Loucy (cell line): Measurements from ENCODE around the gene FYN.

ENCODE experiments used
- H2AFZ ChIP-seq: fragments of 200-600 bp; sonication (generic); 2 replicates; pipeline ENCODE4 v1.6.0; 2016; ENCODE audit warnings: antibody characterized with exemption, mild to moderate bottlenecking, low read length, moderate library complexity
- H3F3A ChIP-seq: fragments of 200-600 bp; 2 replicates; pipeline ENCODE4 v1.6.0; 2016; ENCODE audit warnings: antibody characterized with exemption, low read depth, mild to moderate bottlenecking
- H3K27me3 ChIP-seq: fragments of 200-600 bp; sonication (generic); 2 replicates; pipeline ENCODE4 v1.6.1; 2014; ENCODE audit warnings: low read length, mild to moderate bottlenecking; ENCODE audit not compliant: insufficient read depth, poor library complexity, severe bottlenecking
- H3K36me3 ChIP-seq: fragments of 200-600 bp; sonication (generic); 2 replicates; pipeline ENCODE4 v1.6.1; 2016; ENCODE audit warnings: low read length; ENCODE audit not compliant: insufficient read depth
- H3K4me1 ChIP-seq: fragments of 200-600 bp; sonication (generic); 2 replicates; pipeline ENCODE4 v1.5.1; 2014; ENCODE audit warnings: low read length, mild to moderate bottlenecking; ENCODE audit not compliant: insufficient read depth, poor library complexity, severe bottlenecking
- H3K4me2 ChIP-seq: fragments of 200-600 bp; sonication (generic); 2 replicates; pipeline ENCODE4 v1.6.0; 2014; ENCODE audit warnings: antibody characterized with exemption, low read length, low read depth, mild to moderate bottlenecking; ENCODE audit not compliant: poor library complexity, severe bottlenecking
- H3K4me3 ChIP-seq: fragments of 200-600 bp; sonication (generic); 2 replicates; pipeline ENCODE4 v1.5.1; 2014; ENCODE audit warnings: low read length, mild to moderate bottlenecking, mixed read lengths; ENCODE audit not compliant: poor library complexity, severe bottlenecking
- H3K79me2 ChIP-seq: fragments of 200-600 bp; sonication (generic); 2 replicates; pipeline ENCODE4 v1.6.1; 2014; ENCODE audit warnings: low read length; ENCODE audit not compliant: insufficient read depth
- H3K9ac ChIP-seq: fragments of 200-600 bp; sonication (generic); 2 replicates; pipeline ENCODE4 v1.6.0; 2014; ENCODE audit warnings: mild to moderate bottlenecking, low read depth, low read length, moderate library complexity; ENCODE audit not compliant: poor library complexity, severe bottlenecking
- H3K9me2 ChIP-seq: fragments of 200-600 bp; sonication (generic); replicated peaks from 2 replicates; pipeline ENCODE4 v1.6.1; 2016; ENCODE audit warnings: low read depth, low read length, mixed read lengths
- H3K9me3 ChIP-seq: fragments of 200-600 bp; sonication (generic); 2 replicates; pipeline ENCODE4 v1.6.1; 2014; ENCODE audit warnings: mild to moderate bottlenecking, antibody characterized with exemption, low read length, low read depth; ENCODE audit not compliant: insufficient read depth
- H4K20me1 ChIP-seq: fragments of 200-600 bp; sonication (generic); 2 replicates; pipeline ENCODE4 v1.6.0; 2014; ENCODE audit warnings: antibody characterized with exemption, low read length, mild to moderate bottlenecking; ENCODE audit not compliant: insufficient read depth, poor library complexity, severe bottlenecking
- EZH2phosphoT487 ChIP-seq: fragments of 200-600 bp; IDR thresholded peaks from 2 replicates; pipeline ENCODE4 v1.6.1; 2018; ENCODE audit warnings: antibody characterized with exemption, mild to moderate bottlenecking, moderate library complexity, borderline replicate concordance
- TF ChIP-seq, protein P1 (sequence below): fragments of 200-600 bp; sonication (generic); conservative IDR thresholded peaks from 2 replicates; pipeline ENCODE4 v1.5.1; 2014; ENCODE audit warnings: mild to moderate bottlenecking, antibody characterized with exemption, low read length

The FYN gene

DNA sequence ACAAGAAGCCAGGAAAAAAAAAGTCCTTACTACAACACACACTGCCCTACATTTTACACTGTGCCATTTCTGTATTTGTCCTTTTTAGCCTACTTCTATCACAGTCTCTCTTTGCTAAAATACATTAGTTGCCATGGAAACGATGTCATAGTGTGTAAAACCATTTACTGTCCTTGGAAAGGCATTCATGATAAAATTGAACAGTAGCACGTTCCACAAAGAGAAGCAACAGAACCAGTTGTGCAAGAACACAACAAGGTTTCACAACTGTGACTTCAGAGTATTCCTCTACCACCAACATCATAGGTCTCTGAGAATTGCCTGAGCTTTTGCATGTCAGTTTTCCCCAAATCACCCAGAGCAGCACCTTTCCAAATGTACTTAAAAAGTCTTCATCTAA lies 20.5 kb downstream of the FYN start:
- H3K36me3 ChIP-seq: peaks cover 6% of the 10 kb centered on the region; the same call in 1 of the 2 replicates
- H3K9me2 ChIP-seq: no peaks in the 10 kb centered on the region
- no peaks in the 10 kb centered on the region for H3K9me3 ChIP-seq
- peaks cover 32% of the 10 kb centered on the region for H3K4me1 ChIP-seq
- H3K9ac ChIP-seq: no peak overlapping the region
- peaks cover 25% of the 10 kb centered on the region for H4K20me1 ChIP-seq
- H3K4me2 ChIP-seq: no peak overlapping the region
- no peak overlapping the region for H2AFZ ChIP-seq
- H3K79me2 ChIP-seq: peaks cover 96% of the 10 kb centered on the region
- TF ChIP-seq, protein P1, sequence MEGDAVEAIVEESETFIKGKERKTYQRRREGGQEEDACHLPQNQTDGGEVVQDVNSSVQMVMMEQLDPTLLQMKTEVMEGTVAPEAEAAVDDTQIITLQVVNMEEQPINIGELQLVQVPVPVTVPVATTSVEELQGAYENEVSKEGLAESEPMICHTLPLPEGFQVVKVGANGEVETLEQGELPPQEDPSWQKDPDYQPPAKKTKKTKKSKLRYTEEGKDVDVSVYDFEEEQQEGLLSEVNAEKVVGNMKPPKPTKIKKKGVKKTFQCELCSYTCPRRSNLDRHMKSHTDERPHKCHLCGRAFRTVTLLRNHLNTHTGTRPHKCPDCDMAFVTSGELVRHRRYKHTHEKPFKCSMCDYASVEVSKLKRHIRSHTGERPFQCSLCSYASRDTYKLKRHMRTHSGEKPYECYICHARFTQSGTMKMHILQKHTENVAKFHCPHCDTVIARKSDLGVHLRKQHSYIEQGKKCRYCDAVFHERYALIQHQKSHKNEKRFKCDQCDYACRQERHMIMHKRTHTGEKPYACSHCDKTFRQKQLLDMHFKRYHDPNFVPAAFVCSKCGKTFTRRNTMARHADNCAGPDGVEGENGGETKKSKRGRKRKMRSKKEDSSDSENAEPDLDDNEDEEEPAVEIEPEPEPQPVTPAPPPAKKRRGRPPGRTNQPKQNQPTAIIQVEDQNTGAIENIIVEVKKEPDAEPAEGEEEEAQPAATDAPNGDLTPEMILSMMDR: no peak
- no peak for TF ChIP-seq EZH2phosphoT487
- no peaks in the 10 kb centered on the region for H3K27me3 ChIP-seq
- H3F3A ChIP-seq: no peaks in the 10 kb centered on the region
- H3K4me3 ChIP-seq: no peak overlapping the region

DNA sequence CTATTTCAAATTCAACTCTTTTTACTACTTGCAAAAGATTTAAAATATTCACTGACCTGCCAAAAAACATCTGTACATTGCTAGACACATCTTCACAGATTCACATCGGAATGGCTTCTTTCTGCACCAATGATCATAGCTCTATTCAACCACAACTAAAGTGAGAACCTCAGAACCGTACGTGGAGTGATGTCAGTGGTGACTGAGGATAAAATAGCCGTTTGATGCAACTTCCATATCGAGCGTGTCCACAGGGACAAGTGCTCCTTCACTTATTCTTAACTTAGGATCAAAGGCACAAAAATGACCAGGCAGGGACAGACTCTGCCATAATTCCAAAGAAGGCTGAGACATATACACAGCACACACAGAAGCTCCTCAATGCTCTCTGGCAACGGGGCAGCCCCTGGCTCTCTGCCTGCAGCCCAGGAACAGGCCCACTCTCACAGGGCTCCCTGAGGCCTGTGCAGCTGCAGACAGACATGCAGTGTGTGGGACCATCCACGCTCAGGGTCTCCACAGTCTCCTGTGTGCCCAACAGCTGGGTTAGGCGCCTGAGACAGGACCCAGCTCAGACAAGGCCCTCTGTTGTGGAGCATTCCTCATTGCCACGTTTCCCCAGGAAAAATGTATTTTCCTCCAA lies 22.8 kb downstream of the FYN start:
- H3F3A ChIP-seq: no peaks in the 10 kb centered on the region
- H3K4me2 ChIP-seq: no peak overlapping the region
- peaks cover 13% of the 10 kb centered on the region; the same call in 1 of the 2 replicates for H3K36me3 ChIP-seq
- H4K20me1 ChIP-seq: peaks cover 24% of the 10 kb centered on the region
- peaks cover 43% of the 10 kb centered on the region for H3K4me1 ChIP-seq
- H3K27me3 ChIP-seq: no peaks in the 10 kb centered on the region
- no peaks in the 10 kb centered on the region for H3K9me2 ChIP-seq
- peaks cover 98% of the 10 kb centered on the region for H3K79me2 ChIP-seq
- no peak overlapping the region for H3K9ac ChIP-seq
- no peak overlapping the region for H2AFZ ChIP-seq
- no peak overlapping the region for H3K4me3 ChIP-seq
- TF ChIP-seq, protein P1: no peak
- no peak for TF ChIP-seq EZH2phosphoT487
- H3K9me3 ChIP-seq: no peaks in the 10 kb centered on the region

DNA sequence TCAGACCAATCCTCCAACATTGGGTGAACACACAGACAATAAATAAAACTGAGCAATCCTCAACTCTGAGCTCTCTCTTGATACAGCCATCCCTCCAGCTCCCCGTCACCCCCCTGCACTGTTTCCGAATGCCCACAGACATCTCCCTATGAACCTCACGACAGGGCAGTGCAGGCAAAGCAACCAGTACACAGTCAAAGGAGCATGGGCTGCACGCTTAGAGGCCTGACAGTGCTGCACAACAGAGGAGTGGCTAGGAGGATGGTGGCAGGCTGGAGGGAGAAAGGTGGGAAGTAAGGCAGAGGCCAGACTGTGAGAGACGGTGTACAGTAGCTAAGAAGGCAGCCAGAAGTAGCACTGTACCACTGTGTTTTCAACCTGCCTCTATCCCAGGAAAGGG lies 24.0 kb downstream of the FYN start:
- TF ChIP-seq, protein P1: no peak
- no peak for TF ChIP-seq EZH2phosphoT487
- Histone ChIP-seq H3K36me3 (peaks cover 17% of the 10 kb centered on the region; the same call in 1 of the 2 replicates), H3K4me2 (no peak overlapping the region), H3K9ac (no peak overlapping the region), H3F3A (no peaks in the 10 kb centered on the region), H3K9me3 (no peaks in the 10 kb centered on the region), H2AFZ (no peak overlapping the region), H3K9me2 (no peaks in the 10 kb centered on the region), H3K4me3 (no peak overlapping the region), H4K20me1 (peaks cover 14% of the 10 kb centered on the region), H3K27me3 (no peaks in the 10 kb centered on the region), H3K4me1 (peaks cover 48% of the 10 kb centered on the region), H3K79me2 (peaks cover 98% of the 10 kb centered on the region)
